Uterus (tissue), 2 donors: ENCODE data around the gene LMAN2.

Experiments used
- CTCF ChIP-seq, 4 experiments: fragments of 200-600 bp in 2 of 4; fragments of 450-650 bp in 2 of 4; sonication (generic) in 2 of 4; IDR thresholded peaks; one replicate each; pipeline ENCODE4 v1.5.1; 2016 to 2019; ENCODE audit warnings: antibody characterized with exemption in 4 of 4, mild to moderate bottlenecking in 2 of 4, moderate library complexity in 1 of 4
- POLR2A ChIP-seq, 2 donors: fragments of 450-650 bp; IDR thresholded peaks; one replicate each; pipeline ENCODE4 v1.6.1; 2016; ENCODE audit warnings: antibody characterized with exemption in 2 of 2, mild to moderate bottlenecking in 1 of 2, moderate library complexity in 1 of 2

GRCh38 chr5:177399997-177400868 is 48.8 kb upstream of the LMAN2 start, which contains the start of gene PFN3:
- TF ChIP-seq POLR2A (IDR thresholded peaks at IDR 0.05) (no peak), CTCF (IDR thresholded peaks at IDR 0.05) (no peak)
